HG02571 (cell line): Measurements from ENCODE around the gene CHPF.
A peak's percentile ranks its signal among the peaks of the same experiment; 100 is the strongest.

Experiments
- ATAC-seq: cut with Tn5 transposase; IDR thresholded peaks from one replicate; pipeline ENCODE4 v1.9.1; 2021; ENCODE audit warnings: mild to moderate bottlenecking, moderate library complexity; ENCODE audit not compliant: unreplicated experiment

The CHPF gene

GRCh38 chr2:219498280-219499057, 45.1 kb downstream of the CHPF start, which contains the start of gene GMPPA:
Gene GMPPA, plus strand, starts transcription at chr2:219498891. Its CDS starts 1,085 bp downstream, at chr2:219499976.
- ATAC-seq, result peak; percentile 94

- ATAC-seq, result peak; percentile 38
These were observed 45.9 kb downstream of the CHPF start for GRCh38 chr2:219497495-219498279.

GRCh38 chr2:219496825-219497494, 46.6 kb downstream of the CHPF start:
- ATAC-seq, result no peak

- ATAC-seq, result no peak
These were observed 47.3 kb downstream of the CHPF start for GRCh38 chr2:219496247-219496824.

- no peak for ATAC-seq
These were observed 48.0 kb downstream of the CHPF start for GRCh38 chr2:219495531-219496122.

GRCh38 chr2:219494952-219495530, 48.6 kb downstream of the CHPF start:
- ATAC-seq, result no peak

GRCh38 chr2:219493086-219493485, 50.5 kb downstream of the CHPF start:
- ATAC-seq, result no peak

- ATAC-seq, result no peak
These were observed 51.0 kb downstream of the CHPF start for GRCh38 chr2:219492575-219492974.

- ATAC-seq, result no peak
These were observed 52.2 kb downstream of the CHPF start for GRCh38 chr2:219491278-219491963.

GRCh38 chr2:219490600-219491130, 52.9 kb downstream of the CHPF start:
- no peak for ATAC-seq

- ATAC-seq, result no peak
These were observed 53.4 kb downstream of the CHPF start for GRCh38 chr2:219490186-219490585.

GRCh38 chr2:219489315-219489714, 54.3 kb downstream of the CHPF start:
- ATAC-seq, result no peak
